Activated CD8-positive, alpha-beta memory T cell treated with anti-CD3 and anti-CD28 coated beads, Interleukin-2, amount 50 U/mL, for 48 hours (primary cell): ENCODE data around the gene GNAS.

Experiments used
- DNase-seq: peaks from one replicate; pipeline ENCODE4 v3.0.0-alpha.2; 2020

Gene GNAS

GRCh38 chr20:58883241-58883691, 30.8 kb downstream of the GNAS start:
- no peak for DNase-seq

GRCh38 chr20:58884966-58885365, 32.5 kb downstream of the GNAS start:
- DNase-seq, result no peak

- DNase-seq, result no peak
Observed at GRCh38 chr20:58886546-58886945, 34.0 kb downstream of the GNAS start.

GRCh38 chr20:58888103-58888502, 35.6 kb downstream of the GNAS start:
- DNase-seq, result no peak

GRCh38 chr20:58888521-58889333, 36.2 kb downstream of the GNAS start:
- DNase-seq, result peak; percentile 86

GRCh38 chr20:58889334-58889760, 36.8 kb downstream of the GNAS start:
- no peak for DNase-seq

- peak; percentile 60 for DNase-seq
Observed at GRCh38 chr20:58889798-58890517, 37.4 kb downstream of the GNAS start.

- peak; percentile 82 for DNase-seq
Observed at GRCh38 chr20:58890518-58891085, 38.1 kb downstream of the GNAS start.

GRCh38 chr20:58891086-58891717, 38.7 kb downstream of the GNAS start:
- DNase-seq, result peak; percentile 79

- DNase-seq, result peak; percentile 73
Observed at GRCh38 chr20:58891718-58892140, 39.2 kb downstream of the GNAS start.

GRCh38 chr20:58892141-58892931, 39.8 kb downstream of the GNAS start:
- DNase-seq, result peak; percentile 87

GRCh38 chr20:58892932-58893224, 40.4 kb downstream of the GNAS start:
- no peak for DNase-seq

GRCh38 chr20:58893355-58894120, 41.0 kb downstream of the GNAS start:
- DNase-seq, result no peak

- DNase-seq, result no peak
Observed at GRCh38 chr20:58894652-58895447, 42.3 kb downstream of the GNAS start.

GRCh38 chr20:58895448-58896180, 43.1 kb downstream of the GNAS start:
- no peak for DNase-seq

GRCh38 chr20:58896820-58897219, 44.3 kb downstream of the GNAS start:
- no peak for DNase-seq

GRCh38 chr20:58897488-58897887, 45.0 kb downstream of the GNAS start:
- DNase-seq, result no peak

GRCh38 chr20:58898629-58899408, 46.3 kb downstream of the GNAS start:
- no peak for DNase-seq

GRCh38 chr20:58899512-58899911, 47.0 kb downstream of the GNAS start:
- no peak for DNase-seq
